Stimulated activated naive CD4-positive, alpha-beta T cell treated with Interleukin-2 at 50 U/mL for 16 hours (primary cell): ENCODE results near the gene MAD2L2.

Experiments
- DNase-seq: peaks from one replicate; lab custom pipeline; 2025; lab: John Stamatoyannopoulos, UW

MAD2L2 gene

GRCh38 chr1:11682287-11682771 lies 1.4 kb upstream of the MAD2L2 start:
- DNase-seq, result no peak

DNA sequence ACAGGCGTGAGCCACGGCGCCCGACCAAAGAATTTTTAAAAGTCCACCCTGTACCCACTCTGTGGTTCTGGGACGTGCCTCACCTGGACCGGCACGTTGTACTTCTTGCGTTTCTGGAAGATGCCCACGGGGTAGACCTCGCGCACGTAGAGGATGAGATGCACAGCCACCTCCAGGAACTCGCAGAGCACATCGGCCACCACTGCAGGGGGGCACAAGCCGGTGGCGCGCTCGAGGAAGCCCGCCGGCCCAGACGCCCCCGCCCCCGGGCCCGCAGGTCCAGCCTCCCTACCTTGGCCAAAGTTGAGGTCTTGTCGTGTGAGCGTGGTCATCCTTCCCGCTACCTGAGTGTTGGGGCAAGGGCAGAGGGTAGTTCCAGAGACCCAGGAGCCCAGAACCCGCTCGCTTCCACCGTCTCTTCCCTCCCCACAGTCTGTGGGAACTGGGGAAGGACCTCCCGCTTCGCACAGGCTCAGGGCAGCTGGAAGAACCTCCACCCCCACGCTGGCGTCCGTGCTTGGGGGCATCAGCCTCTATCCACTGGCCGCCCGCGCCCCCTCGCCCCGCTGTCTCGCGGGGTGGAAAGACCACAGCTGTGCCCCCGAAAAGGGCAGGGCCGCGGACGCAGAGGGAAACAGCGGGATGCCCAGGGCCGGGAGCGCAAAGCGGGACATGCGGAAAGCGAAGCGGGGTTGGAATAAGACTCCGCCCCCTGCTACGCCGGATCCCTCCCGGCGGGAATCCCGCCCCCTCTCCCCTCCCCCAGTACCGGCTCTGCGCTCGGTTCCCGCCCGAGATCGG lies 478 bp downstream of the MAD2L2 start:
- DNase-seq, result no peak

DNA sequence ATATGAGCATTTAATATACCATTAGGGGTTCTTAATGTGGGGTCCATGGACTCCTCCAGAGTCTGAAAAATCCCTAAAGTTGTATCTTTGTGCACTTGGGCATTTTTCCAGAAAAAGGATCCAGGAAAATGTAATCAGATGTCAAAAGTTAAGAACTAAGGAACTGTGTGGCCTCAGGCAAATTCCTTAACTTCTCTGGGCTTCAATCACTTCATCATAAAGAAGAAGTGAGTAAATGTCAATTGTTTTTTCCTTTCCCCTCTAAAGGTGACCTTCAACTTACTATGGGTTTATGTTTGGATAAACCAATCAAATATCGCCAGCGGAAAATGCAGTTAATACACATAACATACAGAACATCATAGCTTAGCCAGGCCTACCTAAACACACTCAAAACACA lies 2.5 kb downstream of the MAD2L2 start:
- no peak for DNase-seq

DNA sequence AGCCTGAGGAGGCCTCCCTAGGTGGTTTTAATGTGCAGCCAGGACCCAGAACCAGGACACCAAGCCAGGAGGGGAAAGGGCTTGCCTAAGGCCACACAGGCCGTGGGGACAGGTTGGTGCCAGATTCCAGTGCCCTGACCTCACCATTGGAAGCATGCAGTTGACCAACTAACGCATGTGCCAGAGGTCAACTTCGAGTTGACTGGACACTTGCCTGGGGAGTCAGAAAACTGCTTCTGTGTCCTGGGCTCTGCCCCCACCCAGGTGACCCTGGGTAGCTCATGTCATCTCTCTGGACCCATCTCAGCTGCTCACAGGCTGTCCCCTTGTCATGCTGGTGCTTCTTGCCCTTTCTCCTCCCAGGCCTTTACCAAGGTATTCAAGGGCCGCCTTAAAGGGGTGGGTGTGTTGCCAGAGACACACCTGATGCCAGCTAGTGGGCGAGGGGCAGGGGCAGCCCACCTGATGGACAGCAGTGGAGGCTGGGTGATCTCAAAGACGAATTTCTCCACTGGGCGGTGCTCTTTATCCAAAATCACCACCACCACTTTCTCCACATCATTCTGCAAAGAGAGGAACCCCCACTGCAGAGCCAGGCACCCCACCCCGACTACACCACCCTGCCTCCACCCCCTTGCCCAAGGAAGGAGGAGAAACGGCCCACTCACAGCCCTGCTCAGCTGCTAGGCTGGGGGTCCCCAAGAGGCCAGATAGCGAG lies 4.4 kb downstream of the MAD2L2 start:
- DNase-seq, result no peak

DNA sequence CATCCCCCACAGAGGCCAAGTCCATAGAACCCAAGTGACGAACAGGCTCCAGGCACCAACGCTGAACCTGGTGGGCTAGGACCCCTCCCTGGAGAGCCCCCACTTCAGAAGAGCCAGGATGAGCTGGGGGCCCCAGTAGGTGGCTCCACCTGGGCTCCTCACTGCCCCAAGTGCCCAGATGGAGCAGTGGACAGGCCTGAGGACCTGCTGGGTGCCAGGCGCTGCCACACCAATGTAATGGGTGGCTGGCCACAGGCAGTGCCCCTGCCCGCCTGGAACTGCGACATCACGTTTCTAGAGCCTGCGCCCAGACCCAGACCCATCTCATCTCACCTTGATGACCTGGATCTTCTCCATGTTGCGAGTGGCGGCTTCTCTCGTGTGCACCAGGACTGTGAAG lies 5.6 kb downstream of the MAD2L2 start:
- DNase-seq, result no peak

DNA sequence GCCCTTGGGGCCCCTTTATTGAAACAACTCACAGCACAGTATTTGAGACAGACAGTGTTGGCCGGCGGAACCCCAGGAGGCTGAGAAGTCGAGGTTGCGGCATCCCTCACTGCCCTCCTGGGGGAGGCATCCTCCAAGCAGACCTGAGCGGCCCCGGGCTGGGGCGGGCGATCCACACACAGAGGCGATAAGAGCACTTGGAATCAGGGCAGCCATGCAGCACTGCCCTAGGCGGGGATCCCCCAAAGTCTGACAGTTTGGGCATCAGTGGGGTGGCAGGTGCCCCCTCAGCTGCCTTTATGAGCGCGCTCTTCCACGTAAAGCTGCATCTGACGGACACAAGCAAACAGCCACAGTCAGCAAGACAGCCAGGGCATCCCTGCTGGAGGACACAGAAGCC lies 6.5 kb downstream of the MAD2L2 start:
- DNase-seq, result no peak

- DNase-seq, result no peak
Measured at GRCh38 chr1:11673089-11673769, 7.7 kb downstream of the MAD2L2 start.

DNA sequence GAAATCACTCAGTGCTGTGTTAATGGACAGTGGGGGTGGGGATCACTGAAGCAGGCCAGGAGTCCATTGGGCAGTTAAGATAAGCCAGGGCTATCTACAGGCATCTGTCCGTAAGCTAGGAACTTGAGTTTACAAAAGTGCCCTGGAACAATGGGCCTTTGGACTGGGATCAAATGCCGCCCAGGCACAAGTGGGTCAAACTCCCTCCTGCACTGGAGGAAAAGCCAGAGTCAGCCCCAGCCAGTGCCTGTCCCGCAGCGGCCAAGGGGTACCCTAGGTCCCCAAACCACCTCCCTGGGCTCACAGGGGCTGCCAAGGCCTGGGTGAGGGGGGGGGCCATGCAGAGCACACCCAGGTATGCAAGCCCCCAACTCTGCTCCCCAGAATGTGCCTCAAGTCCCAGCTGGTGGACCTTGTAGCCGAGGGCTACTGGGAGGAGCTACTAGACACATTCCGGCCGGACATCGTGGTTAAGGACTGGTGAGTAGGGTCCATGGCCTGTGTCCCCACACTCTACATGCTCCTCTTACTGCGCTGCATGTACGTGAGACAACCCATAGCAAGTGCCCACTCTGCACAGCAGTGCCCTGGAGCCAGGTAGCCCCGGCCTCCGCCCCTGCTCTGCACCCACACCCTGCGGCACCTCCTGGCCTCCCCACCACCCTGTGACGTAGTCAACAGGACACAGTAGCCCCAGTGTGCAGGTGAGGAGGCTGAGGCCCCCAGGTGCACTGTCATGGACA lies 9.2 kb downstream of the MAD2L2 start:
- DNase-seq, result no peak

- no peak for DNase-seq
Measured at GRCh38 chr1:11671205-11671543, 9.8 kb downstream of the MAD2L2 start.

GRCh38 chr1:11670747-11671146 lies 10.2 kb downstream of the MAD2L2 start:
- no peak for DNase-seq

DNA sequence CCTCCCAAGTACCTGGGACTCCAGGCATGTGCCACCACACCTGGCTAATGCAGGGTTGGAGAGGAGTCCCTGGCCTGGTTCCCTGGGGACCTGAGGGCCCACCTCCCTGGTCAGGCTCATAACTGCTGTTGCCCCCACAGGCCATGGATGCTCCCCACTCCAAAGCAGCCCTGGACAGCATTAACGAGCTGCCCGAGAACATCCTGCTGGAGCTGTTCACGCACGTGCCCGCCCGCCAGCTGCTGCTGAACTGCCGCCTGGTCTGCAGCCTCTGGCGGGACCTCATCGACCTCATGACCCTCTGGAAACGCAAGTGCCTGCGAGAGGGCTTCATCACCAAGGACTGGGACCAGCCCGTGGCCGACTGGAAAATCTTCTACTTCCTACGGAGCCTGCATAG lies 12.4 kb downstream of the MAD2L2 start:
- DNase-seq, result no peak

DNA sequence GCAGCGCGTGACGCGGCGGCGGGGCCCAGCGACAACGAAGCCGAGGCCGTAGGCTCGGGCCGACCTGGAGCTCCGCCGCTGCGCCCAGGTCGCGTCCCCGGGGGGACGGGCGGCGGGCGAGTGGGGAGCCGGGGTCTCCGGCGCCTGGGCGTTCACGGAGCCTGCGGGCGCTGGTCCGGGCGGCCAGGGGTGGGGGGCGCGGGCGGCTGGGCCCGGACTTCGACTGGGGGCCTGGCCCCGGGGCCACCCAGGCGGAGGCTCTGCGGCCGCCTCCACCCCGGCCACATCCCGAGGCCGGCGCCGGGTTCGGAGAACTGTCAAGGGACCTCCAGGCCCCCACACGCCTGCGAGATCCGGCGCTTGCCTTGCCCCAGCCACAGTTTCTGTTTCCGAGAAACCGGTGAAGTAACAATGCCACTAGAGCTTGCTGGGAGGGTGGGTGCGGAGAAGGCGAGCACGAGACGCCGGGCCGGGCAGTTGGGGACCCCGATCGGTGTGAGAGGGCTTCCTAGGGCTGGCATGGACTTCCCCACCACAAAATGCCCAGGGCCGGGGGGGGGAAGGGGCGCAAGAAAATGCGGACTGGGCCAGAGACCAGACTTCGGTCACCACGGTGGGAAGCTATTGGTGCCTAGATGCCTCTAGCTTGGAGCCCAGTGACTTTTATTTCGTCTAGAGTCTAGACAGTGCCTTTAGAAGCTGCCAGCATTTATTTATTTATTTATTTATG lies 16.4 kb downstream of the MAD2L2 start:
- DNase-seq, result peak; percentile 51

GRCh38 chr1:11661103-11661502 lies 19.8 kb downstream of the MAD2L2 start:
- no peak for DNase-seq

- no peak for DNase-seq
Measured at GRCh38 chr1:11659748-11660147, 21.2 kb downstream of the MAD2L2 start.

- DNase-seq, result no peak
Measured at GRCh38 chr1:11658542-11658941, 22.4 kb downstream of the MAD2L2 start.

DNA sequence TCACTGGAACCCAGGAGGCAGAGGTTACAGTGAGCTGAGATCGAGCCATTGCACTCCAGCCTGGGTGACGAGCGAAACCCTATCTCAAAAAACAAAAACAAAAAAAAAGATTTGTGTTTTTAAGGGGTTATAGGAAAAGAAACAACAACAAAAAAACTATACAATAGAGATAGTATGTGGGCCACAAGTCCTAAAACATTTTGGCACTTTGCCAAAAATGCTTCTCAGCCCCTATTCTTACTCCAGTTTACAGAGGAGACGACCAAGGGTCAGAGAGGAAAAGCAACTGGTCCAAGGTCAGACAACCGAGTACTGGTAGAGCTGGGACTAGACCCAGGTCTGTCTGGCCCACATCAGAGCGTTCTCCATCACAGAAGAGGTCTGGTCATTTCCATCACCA lies 23.3 kb downstream of the MAD2L2 start:
- no peak for DNase-seq

DNA sequence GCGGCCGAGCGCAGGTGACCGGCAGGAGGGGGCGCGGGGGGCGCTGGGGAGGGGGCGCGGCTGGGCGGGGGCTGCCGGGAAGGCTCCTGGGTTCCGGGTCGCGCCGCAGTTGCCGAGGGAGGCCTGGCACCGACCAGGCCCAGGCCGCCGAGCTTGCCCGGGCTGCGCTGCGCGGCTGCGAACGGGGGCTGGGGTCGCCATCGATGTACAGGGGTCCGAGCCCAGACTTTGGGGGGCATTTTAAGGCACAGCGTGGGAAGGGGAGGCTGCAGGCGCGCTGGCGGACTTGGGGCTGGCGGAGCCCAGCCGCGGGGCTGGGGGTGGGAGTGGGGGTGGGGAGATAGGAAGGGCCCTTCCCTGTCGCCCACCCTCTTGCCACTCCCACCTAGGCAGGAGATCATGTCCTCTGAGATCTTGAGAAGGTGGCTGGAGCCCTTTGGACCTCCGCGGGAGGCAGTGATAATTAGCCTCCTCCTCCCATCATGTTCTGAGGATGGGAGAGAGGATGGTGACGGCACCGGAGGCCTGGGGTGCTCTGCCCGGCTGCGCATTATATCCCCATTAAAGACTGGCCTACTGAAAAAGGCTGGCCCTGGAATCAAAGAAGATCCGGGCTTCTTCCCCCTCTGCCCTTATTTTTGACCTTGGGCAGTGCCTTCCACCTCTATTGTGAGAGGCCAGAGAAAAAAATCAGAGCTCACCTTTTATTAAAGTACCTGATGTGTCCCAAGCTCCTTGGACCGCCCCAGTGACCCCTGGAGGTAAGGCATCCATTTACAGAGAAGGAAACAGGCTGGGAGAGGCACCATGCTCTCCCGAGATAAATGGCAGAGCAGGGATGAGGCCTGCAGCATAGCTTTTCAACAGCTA lies 25.8 kb downstream of the MAD2L2 start:
- DNase-seq, result no peak

GRCh38 chr1:11654137-11654938 lies 26.6 kb downstream of the MAD2L2 start, which contains the start of the genes FBXO2 and FBXO44:
Gene FBXO2, minus strand, starts transcription at chr1:11654429. Its CDS starts 89 bp downstream, at chr1:11654340.
Gene FBXO44, plus strand, starts transcription at chr1:11654877. Its CDS starts 959 bp downstream, at chr1:11655836.
- peak; percentile 40 for DNase-seq

DNA sequence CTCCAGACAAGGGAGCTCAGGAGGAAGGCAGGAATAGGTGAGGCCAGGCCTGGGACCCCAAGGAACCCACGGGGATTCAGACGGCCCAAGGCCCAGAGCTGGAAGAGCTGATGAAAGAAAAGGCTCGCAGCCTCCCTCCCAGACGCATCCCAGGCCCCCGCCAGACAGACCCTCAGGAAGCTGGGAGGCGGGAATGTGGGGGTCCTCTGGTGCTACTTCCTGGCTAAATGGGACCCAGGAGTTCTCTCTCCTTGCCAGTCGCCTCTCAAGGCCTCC lies 27.1 kb downstream of the MAD2L2 start:
- DNase-seq, result no peak
